NCI-H2227 (cell line): ENCODE results near the gene ARHGAP21.

Experiments
- DNase-seq: peaks from one replicate; lab custom pipeline; 2025; ENCODE audit not compliant: unreplicated experiment; lab: John Stamatoyannopoulos, UW

The ARHGAP21 gene

DNA sequence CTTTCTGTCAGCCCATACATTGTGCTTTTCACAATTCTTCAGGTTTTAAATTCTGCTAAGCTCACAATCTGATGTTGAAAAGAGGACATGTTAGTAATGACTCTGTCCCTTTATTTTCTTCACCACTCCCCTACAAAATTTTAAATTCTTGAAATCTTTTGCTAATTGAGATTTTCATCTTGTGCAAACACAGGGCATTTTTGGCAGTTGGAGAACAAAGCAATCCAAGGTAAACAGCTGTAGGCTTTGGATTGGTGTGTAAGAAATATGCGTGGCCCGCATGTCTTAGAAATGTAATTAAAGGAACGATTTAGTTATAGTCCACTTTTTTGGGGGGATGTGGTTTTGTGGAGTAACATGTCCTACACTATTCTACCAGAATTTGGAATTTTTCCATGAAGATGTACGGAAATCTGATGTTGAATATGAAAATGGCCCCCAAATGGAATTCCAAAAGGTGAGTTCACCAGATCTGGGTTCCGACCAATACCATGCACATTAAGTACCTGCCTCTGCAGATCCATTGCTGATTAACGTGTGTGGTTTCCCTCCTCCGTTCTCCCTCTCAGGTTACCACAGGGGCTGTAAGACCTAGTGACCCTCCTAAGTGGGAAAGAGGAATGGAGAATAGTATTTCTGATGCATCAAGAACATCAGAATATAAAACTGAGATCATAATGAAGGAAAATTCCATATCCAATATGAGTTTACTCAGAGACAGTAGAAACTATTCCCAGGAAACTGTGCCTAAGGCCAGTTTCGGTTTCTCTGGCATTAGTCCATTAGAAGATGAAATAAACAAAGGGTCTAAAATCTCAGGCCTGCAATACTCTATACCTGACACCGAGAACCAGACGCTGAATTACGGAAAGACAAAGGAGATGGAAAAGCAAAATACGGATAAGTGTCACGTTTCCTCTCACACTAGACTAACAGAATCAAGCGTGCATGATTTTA lies 181.1 kb downstream of the ARHGAP21 start:
- no peak for DNase-seq

DNA sequence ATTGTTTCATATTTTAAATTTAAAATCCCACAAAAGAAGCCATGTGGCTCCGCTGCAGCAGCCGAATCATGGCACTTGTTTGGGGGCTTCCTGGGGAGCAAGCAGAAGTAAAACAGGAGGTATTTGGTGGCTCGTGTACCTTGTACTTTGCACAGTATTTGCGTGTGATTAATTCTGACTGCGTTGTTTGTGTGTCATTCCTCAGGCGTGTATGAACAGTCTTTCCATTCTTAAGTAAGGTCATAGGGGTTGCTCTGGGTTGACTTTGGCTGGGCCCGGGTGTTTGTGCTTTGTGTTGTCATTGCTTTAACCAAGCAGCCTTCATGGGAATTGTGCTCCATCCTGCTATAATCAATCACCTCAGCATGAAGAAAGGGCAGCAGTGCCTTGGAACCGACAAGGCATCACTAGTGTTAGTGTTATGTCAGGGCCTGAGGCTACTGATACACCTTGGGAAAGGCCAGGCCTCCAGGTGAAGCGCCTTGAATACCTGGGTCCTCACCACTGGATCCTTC lies 182.4 kb downstream of the ARHGAP21 start:
- no peak for DNase-seq

DNA sequence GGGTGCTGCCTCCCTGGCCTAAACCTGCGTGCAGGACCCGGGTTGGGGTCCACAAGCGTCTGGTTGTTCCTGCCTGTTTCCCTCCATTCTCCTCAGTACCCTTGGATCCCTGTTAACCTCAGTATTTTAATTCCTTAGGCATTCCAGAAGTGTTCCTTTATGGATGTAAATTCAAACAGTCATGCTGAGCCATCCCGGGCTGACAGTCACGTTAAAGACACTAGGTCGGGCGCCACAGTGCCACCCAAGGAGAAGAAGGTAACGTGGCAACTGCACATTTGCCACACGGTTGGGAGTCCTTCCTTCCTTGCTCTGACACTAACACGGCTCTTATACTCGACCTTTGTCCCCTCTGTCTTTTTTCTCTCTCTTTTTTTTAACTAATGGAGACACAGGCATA lies 187.1 kb downstream of the ARHGAP21 start:
- no peak for DNase-seq

DNA sequence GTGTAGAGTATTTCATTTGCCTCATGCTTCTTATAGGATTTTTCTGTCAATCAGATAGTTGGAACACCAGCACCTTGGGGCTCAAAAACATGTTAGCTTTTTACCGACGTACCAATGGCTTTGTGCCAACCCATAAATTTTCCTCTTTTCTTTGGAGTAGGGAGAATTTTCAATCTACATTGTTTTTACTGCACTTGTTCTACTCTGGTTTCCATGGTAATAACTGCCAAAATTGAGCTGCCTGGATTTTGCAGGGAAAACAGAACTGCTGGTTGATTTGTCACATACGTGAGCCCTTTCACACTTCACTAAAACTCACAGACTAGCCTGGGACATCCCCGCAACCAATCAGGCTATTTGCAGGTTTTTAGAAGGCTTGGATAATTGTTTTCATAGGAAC lies 189.7 kb downstream of the ARHGAP21 start:
- no peak for DNase-seq
